Right lobe of liver (tissue), 4 donors: Measurements from ENCODE around the gene APBA2.

Experiments
- POLR2A ChIP-seq: fragments of 450-650 bp; IDR thresholded peaks from one replicate; pipeline ENCODE4 v1.6.1; 2017; ENCODE audit warnings: antibody characterized with exemption, mild to moderate bottlenecking
- TF ChIP-seq, protein P1 (sequence below), 4 donors: fragments of 200-600 bp in 3 of 4; fragments of 450-650 bp in 1 of 4; IDR thresholded peaks; one replicate each; pipeline versions ENCODE4 v1.5.1 to v1.8.0; 2016 to 2022; ENCODE audit warnings: antibody characterized with exemption in 4 of 4, mild to moderate bottlenecking in 2 of 4
- donor health status: DM: no; HTN: no; CAD: no.
- donor health status: DM: no; HTN: no; CAD: no.
- donor health status: DM: no; HTN: yes; CAD: no.

DNA sequence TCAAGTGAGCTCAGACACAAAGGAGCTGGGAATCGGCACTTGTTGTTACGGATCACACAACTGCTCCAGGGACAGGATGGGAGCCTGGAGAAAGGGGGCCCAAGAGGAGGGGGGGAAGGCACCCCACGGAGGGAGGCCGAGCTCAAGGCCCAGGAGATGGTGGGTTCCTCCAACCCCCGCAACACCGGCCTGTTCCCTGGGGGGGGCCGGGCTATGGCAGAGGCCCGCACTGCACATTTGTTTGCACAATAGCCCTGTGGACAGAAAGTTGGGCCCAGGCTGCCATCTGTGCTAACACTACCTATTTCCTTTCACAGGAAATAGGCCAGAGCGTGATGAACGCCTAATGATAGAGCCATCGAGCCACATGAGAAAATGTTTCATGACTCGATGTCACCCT, 236.7 kb downstream of the APBA2 start:
- TF ChIP-seq, protein P1, sequence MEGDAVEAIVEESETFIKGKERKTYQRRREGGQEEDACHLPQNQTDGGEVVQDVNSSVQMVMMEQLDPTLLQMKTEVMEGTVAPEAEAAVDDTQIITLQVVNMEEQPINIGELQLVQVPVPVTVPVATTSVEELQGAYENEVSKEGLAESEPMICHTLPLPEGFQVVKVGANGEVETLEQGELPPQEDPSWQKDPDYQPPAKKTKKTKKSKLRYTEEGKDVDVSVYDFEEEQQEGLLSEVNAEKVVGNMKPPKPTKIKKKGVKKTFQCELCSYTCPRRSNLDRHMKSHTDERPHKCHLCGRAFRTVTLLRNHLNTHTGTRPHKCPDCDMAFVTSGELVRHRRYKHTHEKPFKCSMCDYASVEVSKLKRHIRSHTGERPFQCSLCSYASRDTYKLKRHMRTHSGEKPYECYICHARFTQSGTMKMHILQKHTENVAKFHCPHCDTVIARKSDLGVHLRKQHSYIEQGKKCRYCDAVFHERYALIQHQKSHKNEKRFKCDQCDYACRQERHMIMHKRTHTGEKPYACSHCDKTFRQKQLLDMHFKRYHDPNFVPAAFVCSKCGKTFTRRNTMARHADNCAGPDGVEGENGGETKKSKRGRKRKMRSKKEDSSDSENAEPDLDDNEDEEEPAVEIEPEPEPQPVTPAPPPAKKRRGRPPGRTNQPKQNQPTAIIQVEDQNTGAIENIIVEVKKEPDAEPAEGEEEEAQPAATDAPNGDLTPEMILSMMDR (IDR thresholded peaks at IDR 0.05): no peak
- no peak for TF ChIP-seq POLR2A
